OCI-LY1 (cell line): Measurements from ENCODE around the gene FUNDC2.

ENCODE experiments used
- H2AFZ ChIP-seq: fragments of 200-600 bp; sonication (generic), shearing (Covaris generic); 2 replicates; pipeline ENCODE4 v1.6.0; 2014; ENCODE audit warnings: antibody characterized with exemption, mild to moderate bottlenecking, low read length
- H3F3A ChIP-seq: fragments of 200-600 bp; sonication (generic), shearing (Covaris generic); 2 replicates; pipeline ENCODE4 v1.6.0; 2014; ENCODE audit warnings: mild to moderate bottlenecking, antibody characterized with exemption, low read length, moderate library complexity; ENCODE audit not compliant: insufficient read depth
- H3K27ac ChIP-seq: fragments of 200-600 bp; sonication (generic); 2 replicates; pipeline ENCODE4 v1.5.1; 2014; ENCODE audit warnings: low read length, mixed run types, mild to moderate bottlenecking, low read depth; ENCODE audit not compliant: poor library complexity, severe bottlenecking
- H3K27me3 ChIP-seq: fragments of 200-600 bp; sonication (generic); 2 replicates; pipeline ENCODE4 v1.6.0; 2014; ENCODE audit warnings: antibody characterized with exemption, mild to moderate bottlenecking, low read length, moderate library complexity; ENCODE audit not compliant: insufficient read depth
- H3K36me3 ChIP-seq: fragments of 200-600 bp; sonication (generic); 2 replicates; pipeline ENCODE4 v1.6.1; 2014; ENCODE audit warnings: mild to moderate bottlenecking, antibody characterized with exemption, low read length, moderate library complexity, mixed read lengths; ENCODE audit not compliant: insufficient read depth
- H3K4me1 ChIP-seq: fragments of 200-600 bp; sonication (generic); 2 replicates; pipeline ENCODE4 v1.5.1; 2014; ENCODE audit warnings: mild to moderate bottlenecking, low read length, moderate library complexity; ENCODE audit not compliant: insufficient read depth, severe bottlenecking
- H3K4me2 ChIP-seq: fragments of 200-600 bp; sonication (generic), shearing (Covaris generic); 2 replicates; pipeline ENCODE4 v1.6.1; 2014; ENCODE audit warnings: low read length
- H3K4me3 ChIP-seq: fragments of 200-600 bp; sonication (generic); 2 replicates; pipeline ENCODE4 v1.5.1; 2014; ENCODE audit warnings: low read length, low read depth, mild to moderate bottlenecking, mixed read lengths; ENCODE audit not compliant: poor library complexity, severe bottlenecking
- H3K79me2 ChIP-seq: fragments of 200-600 bp; shearing (Covaris generic); 2 replicates; pipeline ENCODE4 v1.6.1; 2016; ENCODE audit warnings: mixed run types, low read length, mixed read lengths; ENCODE audit not compliant: insufficient read depth
- H3K9ac ChIP-seq: fragments of 200-600 bp; sonication (generic), shearing (Covaris generic); 2 replicates; pipeline ENCODE4 v1.6.1; 2014; ENCODE audit warnings: mild to moderate bottlenecking, low read length, mixed read lengths
- H3K9me2 ChIP-seq: fragments of 200-600 bp; sonication (generic), shearing (Covaris generic); 2 replicates; pipeline ENCODE4 v1.6.1; 2014; ENCODE audit warnings: low read depth, mild to moderate bottlenecking, low read length, mixed read lengths
- H3K9me3 ChIP-seq: fragments of 200-600 bp; shearing (Covaris generic); 2 replicates; pipeline ENCODE4 v1.6.1; 2014; ENCODE audit warnings: low read length, mixed read lengths
- H4K20me1 ChIP-seq: fragments of 200-600 bp; sonication (generic), shearing (Covaris generic); 2 replicates; pipeline ENCODE4 v1.6.0; 2016; ENCODE audit warnings: mild to moderate bottlenecking, low read length; ENCODE audit not compliant: insufficient read depth
- CTCF ChIP-seq: fragments of 200-600 bp; sonication (generic), shearing (Covaris generic); IDR thresholded peaks from 2 replicates; pipeline ENCODE4 v1.5.1; 2017; ENCODE audit warnings: mild to moderate bottlenecking, antibody characterized with exemption, low read length, moderate library complexity, mixed read lengths
- EZH2 ChIP-seq: fragments of 200-600 bp; sonication (generic), shearing (Covaris generic); IDR thresholded peaks from 2 replicates; pipeline ENCODE4 v1.8.0; 2017; ENCODE audit warnings: borderline replicate concordance, mixed run types, mild to moderate bottlenecking, antibody characterized with exemption, low read length, moderate library complexity, mixed read lengths

FUNDC2 gene

GRCh38 chrX:155052738-155053498 is 26.3 kb downstream of the FUNDC2 start:
- Histone ChIP-seq H3K9me3 (no peaks in the 10 kb centered on the region), H3K27me3 (no peaks in the 10 kb centered on the region)
- TF ChIP-seq EZH2 (no peak), CTCF (no peak)

GRCh38 chrX:155053656-155054055 is 27.0 kb downstream of the FUNDC2 start:
- Histone ChIP-seq H3K36me3 (peaks cover 6% of the 10 kb centered on the region; the same call in 1 of the 2 replicates), H3K9ac (no peak overlapping the region), H2AFZ (no peak overlapping the region), H3K4me2 (no peak overlapping the region), H3K27me3 (no peaks in the 10 kb centered on the region), H3K9me3 (no peaks in the 10 kb centered on the region), H3K4me1 (peaks cover 13% of the 10 kb centered on the region), H3K9me2 (no peaks in the 10 kb centered on the region), H4K20me1 (no peaks in the 10 kb centered on the region), H3K4me3 (no peak overlapping the region), H3K79me2 (no peaks in the 10 kb centered on the region), H3F3A (no peaks in the 10 kb centered on the region), H3K27ac (no peak overlapping the region)
- TF ChIP-seq EZH2 (no peak), CTCF (no peak)

More at GRCh38 chrX:155052738-155053498, 26.3 kb downstream of the FUNDC2 start:
- H3K9ac ChIP-seq, result no peak overlapping the region
- no peak overlapping the region for H3K4me2 ChIP-seq
- H3K4me1 ChIP-seq, result peaks cover 13% of the 10 kb centered on the region
- H3K4me3 ChIP-seq, result no peak overlapping the region
- H3F3A ChIP-seq, result no peaks in the 10 kb centered on the region
- no peak overlapping the region for H2AFZ ChIP-seq
- no peaks in the 10 kb centered on the region for H4K20me1 ChIP-seq
- H3K36me3 ChIP-seq, result peaks cover 6% of the 10 kb centered on the region; the same call in 1 of the 2 replicates
- H3K79me2 ChIP-seq, result no peaks in the 10 kb centered on the region
- no peaks in the 10 kb centered on the region for H3K9me2 ChIP-seq
- no peak overlapping the region for H3K27ac ChIP-seq

- TF ChIP-seq CTCF, result no peak
- no peak for TF ChIP-seq EZH2
- no peak overlapping the region for H3K27ac ChIP-seq
Observed at GRCh38 chrX:155054255-155054654, 27.6 kb downstream of the FUNDC2 start.

More at GRCh38 chrX:155054255-155054654, 27.6 kb downstream of the FUNDC2 start:
- peaks cover 13% of the 10 kb centered on the region for H3K4me1 ChIP-seq
- H3F3A ChIP-seq, result no peaks in the 10 kb centered on the region
- no peaks in the 10 kb centered on the region for H3K9me3 ChIP-seq
- H3K9ac ChIP-seq, result no peak overlapping the region
- no peaks in the 10 kb centered on the region for H3K9me2 ChIP-seq
- H3K79me2 ChIP-seq, result no peaks in the 10 kb centered on the region
- H3K36me3 ChIP-seq, result peaks cover 6% of the 10 kb centered on the region; the same call in 1 of the 2 replicates
- no peaks in the 10 kb centered on the region for H3K27me3 ChIP-seq
- H3K4me2 ChIP-seq, result no peak overlapping the region
- no peak overlapping the region for H3K4me3 ChIP-seq
- no peaks in the 10 kb centered on the region for H4K20me1 ChIP-seq
- no peak overlapping the region for H2AFZ ChIP-seq
